ENCODE results near the gene MCRIP2. TPM values are rescaled to one million over a fixed set of nuclear protein-coding genes. Genes with fewer than 3 reads are reported as not detected.

MCRIP2 gene
- total RNA-seq, 1 donor: 13.3 TPM

GRCh38 chr16:625117-625976 is 16.3 kb upstream of the MCRIP2 start:
- H3K4me3 ChIP-seq (ENCODE audit: low read depth, low read length): no peak overlapping the region
- TF ChIP-seq CTCF (IDR thresholded peaks at IDR 0.05; ENCODE audit: insufficient read depth, low read length): no peak
- DNase-seq (ENCODE audit: low read depth): no peak

- H3K4me3 ChIP-seq (ENCODE audit: low read depth, low read length): no peak overlapping the region
- no peak for DNase-seq (ENCODE audit: low read depth)
- no peak for TF ChIP-seq CTCF (IDR thresholded peaks at IDR 0.05; ENCODE audit: insufficient read depth, low read length)
Measured at GRCh38 chr16:625977-626765, 15.5 kb upstream of the MCRIP2 start.

- TF ChIP-seq CTCF (IDR thresholded peaks at IDR 0.05; ENCODE audit: insufficient read depth, low read length): no peak
- H3K4me3 ChIP-seq (ENCODE audit: low read depth, low read length): no peak overlapping the region
- peak; percentile 96 for DNase-seq (ENCODE audit: low read depth)
Measured at GRCh38 chr16:626787-627453, 14.7 kb upstream of the MCRIP2 start.

GRCh38 chr16:627454-628239 is 14.0 kb upstream of the MCRIP2 start:
- no peak overlapping the region for H3K4me3 ChIP-seq (ENCODE audit: low read depth, low read length)
- no peak for TF ChIP-seq CTCF (IDR thresholded peaks at IDR 0.05; ENCODE audit: insufficient read depth, low read length)
- peak; percentile 18 for DNase-seq (ENCODE audit: low read depth)

GRCh38 chr16:628321-629061 is 13.1 kb upstream of the MCRIP2 start:
- no peak overlapping the region for H3K4me3 ChIP-seq (ENCODE audit: low read depth, low read length)
- no peak for TF ChIP-seq CTCF (IDR thresholded peaks at IDR 0.05; ENCODE audit: insufficient read depth, low read length)
- DNase-seq (ENCODE audit: low read depth): no peak
